Thoracic aorta (tissue), 2 donors: ENCODE results near the gene SEC16B. TPM values are rescaled to one million over a fixed set of nuclear protein-coding genes. Genes with fewer than 3 reads are reported as not detected.

Experiments used
- ATAC-seq: fragments of 150-250 bp; one replicate; pipeline ENCODE4 v1.8.0; 2017; ENCODE audit warnings: low read depth; ENCODE audit not compliant: insufficient number of reproducible peaks, low FRiP score
- DNase-seq: peaks from one replicate; pipeline ENCODE4 v3.0.0-alpha.2; 2020; ENCODE audit warnings: low spot score
- H3K27ac ChIP-seq, 2 donors: fragments of 200-600 bp; sonication (generic); 1 replicate in 1 of 2; 2 replicates in 1 of 2; pipeline ENCODE4 v1.5.1; 2016; ENCODE audit warnings: mild to moderate bottlenecking in 2 of 2, moderate library complexity in 2 of 2
- H3K27me3 ChIP-seq: fragments of 200-600 bp; sonication (generic); replicated peaks from 2 replicates; pipeline ENCODE4 v1.6.0; 2016; ENCODE audit warnings: mild to moderate bottlenecking; ENCODE audit not compliant: insufficient read depth
- H3K36me3 ChIP-seq: fragments of 200-600 bp; sonication (generic); one replicate; pipeline ENCODE4 v1.5.1; 2016
- H3K4me1 ChIP-seq, 2 donors: fragments of 200-600 bp; sonication (generic); 1 replicate in 1 of 2; 2 replicates in 1 of 2; pipeline versions ENCODE4 v1.5.1 to v1.6.0; 2016; ENCODE audit warnings: low read depth in 2 of 2, mild to moderate bottlenecking in 1 of 2; ENCODE audit not compliant: control insufficient read depth in 1 of 2
- H3K4me3 ChIP-seq: fragments of 200-600 bp; sonication (generic); 2 replicates; pipeline ENCODE4 v1.5.1; 2016; ENCODE audit warnings: mild to moderate bottlenecking
- H3K9me3 ChIP-seq: fragments of 200-600 bp; sonication (generic); 2 replicates; pipeline ENCODE4 v1.5.1; 2016
- CTCF ChIP-seq: fragments of 200-600 bp; sonication (generic); IDR thresholded peaks from one replicate; pipeline ENCODE4 v1.5.1; 2019; ENCODE audit warnings: antibody characterized with exemption
- total RNA-seq, 2 donors: library from RNA; depleted of rRNA; stranded (reverse); fragments of >200 nt; gene quantifications; one replicate each; pipeline versions ENCODE4 v1.1.0 to v1.2.3, GENCODE V29; 2016

The SEC16B gene
- total RNA-seq, 2 donors from 2014 or later: 4.2 to 6.8 TPM

DNA sequence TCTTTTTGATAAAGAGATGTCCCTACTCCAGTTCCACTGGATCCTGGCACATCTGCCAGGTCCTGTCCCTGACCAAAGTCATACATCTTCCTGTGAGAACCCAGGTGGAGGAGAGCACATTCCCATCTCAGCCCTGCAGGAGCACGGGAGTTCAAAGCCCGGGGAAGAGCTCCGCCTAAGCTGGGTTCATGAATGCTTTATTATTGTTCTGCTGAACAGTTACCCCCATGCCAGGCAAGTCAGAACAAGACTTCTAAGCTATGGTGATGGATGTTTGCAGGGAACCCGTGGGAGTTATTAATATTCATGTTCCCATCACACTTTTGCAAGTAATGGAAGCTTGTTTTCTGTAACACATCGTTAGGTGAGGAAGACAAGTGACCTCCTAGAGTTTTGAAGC lies 62.9 kb downstream of the SEC16B start:
- Histone ChIP-seq H3K4me1 (no peaks in the 10 kb centered on the region), H3K27ac (no peak overlapping the region), H3K9me3 (no peaks in the 10 kb centered on the region), H3K27me3 (no peaks in the 10 kb centered on the region), H3K4me3 (no peak overlapping the region), H3K36me3 (no peaks in the 10 kb centered on the region)
- no peak for DNase-seq
- ATAC-seq: no peak
- no peak for TF ChIP-seq CTCF

DNA sequence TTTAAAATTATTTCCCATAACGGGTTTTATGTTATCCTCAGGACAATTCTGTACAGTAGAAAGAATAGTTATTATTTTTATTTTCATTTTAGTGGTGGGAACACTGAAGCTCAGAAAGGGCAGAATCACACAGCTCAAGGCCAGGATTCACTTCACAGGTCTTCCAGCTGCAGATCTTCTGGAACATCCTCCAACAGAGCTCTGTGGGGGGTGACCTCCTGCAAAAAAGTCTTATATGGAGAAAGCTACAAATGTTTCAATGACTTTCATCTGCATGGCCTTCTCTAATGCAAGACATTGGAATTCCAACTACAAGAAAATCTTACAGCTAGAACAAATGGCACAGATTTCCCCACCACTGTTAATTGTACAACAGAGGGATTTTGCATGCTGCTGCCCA lies 64.2 kb downstream of the SEC16B start:
- no peak for TF ChIP-seq CTCF
- Histone ChIP-seq H3K27me3 (no peaks in the 10 kb centered on the region), H3K27ac (no peak overlapping the region), H3K4me1 (no peaks in the 10 kb centered on the region), H3K4me3 (no peak overlapping the region), H3K36me3 (no peaks in the 10 kb centered on the region), H3K9me3 (no peaks in the 10 kb centered on the region)
- no peak for ATAC-seq
- no peak for DNase-seq

GRCh38 chr1:177902266-177902665 lies 67.6 kb downstream of the SEC16B start:
- H3K9me3 ChIP-seq: no peaks in the 10 kb centered on the region
- no peak overlapping the region for H3K27ac ChIP-seq
- H3K36me3 ChIP-seq: no peaks in the 10 kb centered on the region
- no peak overlapping the region for H3K4me3 ChIP-seq
- no peak for DNase-seq
- no peaks in the 10 kb centered on the region for H3K4me1 ChIP-seq
- ATAC-seq: no peak
- H3K27me3 ChIP-seq: no peaks in the 10 kb centered on the region
- no peak for TF ChIP-seq CTCF

DNA sequence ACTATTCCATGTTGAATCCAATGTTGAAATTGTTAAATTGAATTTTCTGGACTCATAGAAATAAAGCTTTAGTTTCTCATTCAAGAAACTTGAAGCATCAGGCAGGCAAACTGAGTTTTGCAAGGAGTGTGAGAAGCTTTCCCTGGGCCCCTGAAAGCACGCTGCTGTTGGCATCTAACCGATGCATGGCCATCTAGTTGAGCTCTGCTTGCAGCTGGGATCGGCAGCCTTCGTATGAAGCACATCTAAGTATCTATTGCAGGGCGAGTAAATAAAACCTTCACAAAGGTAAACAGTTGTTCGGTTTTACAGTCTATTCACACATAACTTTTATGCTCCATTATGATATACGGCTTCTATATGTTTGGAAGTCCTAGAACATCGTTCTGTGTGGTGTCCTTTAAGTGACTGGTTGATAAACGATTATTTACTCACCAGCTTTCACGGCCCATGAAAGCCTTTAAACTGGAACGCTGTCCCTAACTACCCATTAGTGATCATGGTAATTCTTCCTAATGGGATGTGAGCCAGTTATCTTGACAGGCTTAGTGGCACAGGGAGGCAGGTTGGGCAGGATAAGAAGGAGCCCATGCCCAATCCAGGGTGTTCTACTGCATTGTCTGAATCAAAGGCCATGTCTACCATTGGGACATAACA lies 71.7 kb downstream of the SEC16B start:
- Histone ChIP-seq H3K27me3 (no peaks in the 10 kb centered on the region), H3K27ac (no peak overlapping the region), H3K4me1 (no peaks in the 10 kb centered on the region), H3K9me3 (no peaks in the 10 kb centered on the region), H3K4me3 (no peak overlapping the region), H3K36me3 (no peaks in the 10 kb centered on the region)
- TF ChIP-seq CTCF: no peak
- DNase-seq (no peak), ATAC-seq (no peak)

- no peaks in the 10 kb centered on the region for H3K27me3 ChIP-seq
- H3K9me3 ChIP-seq: no peaks in the 10 kb centered on the region
- H3K4me1 ChIP-seq: no peaks in the 10 kb centered on the region
- H3K27ac ChIP-seq: no peak overlapping the region
- ATAC-seq: no peak
- no peaks in the 10 kb centered on the region for H3K36me3 ChIP-seq
- H3K4me3 ChIP-seq: no peak overlapping the region
- TF ChIP-seq CTCF: no peak
- DNase-seq: no peak
Measured at GRCh38 chr1:177897281-177897997, 72.4 kb downstream of the SEC16B start.

Other genes starting within 250 kb of the SEC16B start
- gene RASAL2, start 124.0 kb upstream of the SEC16B start, total RNA-seq: 10 to 100 TPM; 38.0 to 45.1 TPM